ENCODE data around the gene KRT74.

The KRT74 gene

DNA sequence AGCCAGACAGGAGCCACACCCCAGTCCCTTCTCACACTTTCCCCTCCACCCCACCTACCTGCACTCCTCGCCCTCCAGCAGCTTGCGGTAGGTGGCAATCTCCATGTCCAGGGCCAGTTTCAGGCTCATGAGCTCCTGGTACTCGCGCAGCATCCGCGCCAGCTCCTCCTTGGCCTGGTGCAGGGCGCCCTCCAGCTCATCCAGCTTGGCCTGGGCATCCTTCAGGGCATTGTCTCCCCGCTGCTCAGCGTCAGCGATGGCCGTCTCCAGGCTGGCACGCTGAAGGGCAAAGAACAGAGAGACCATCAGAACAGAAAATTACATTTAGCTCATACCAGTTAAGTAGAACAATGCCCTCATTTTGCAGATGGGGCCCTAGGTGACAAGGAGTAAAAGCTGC, 5.5 kb downstream of the KRT74 start:
- DNase-seq: no peak

DNA sequence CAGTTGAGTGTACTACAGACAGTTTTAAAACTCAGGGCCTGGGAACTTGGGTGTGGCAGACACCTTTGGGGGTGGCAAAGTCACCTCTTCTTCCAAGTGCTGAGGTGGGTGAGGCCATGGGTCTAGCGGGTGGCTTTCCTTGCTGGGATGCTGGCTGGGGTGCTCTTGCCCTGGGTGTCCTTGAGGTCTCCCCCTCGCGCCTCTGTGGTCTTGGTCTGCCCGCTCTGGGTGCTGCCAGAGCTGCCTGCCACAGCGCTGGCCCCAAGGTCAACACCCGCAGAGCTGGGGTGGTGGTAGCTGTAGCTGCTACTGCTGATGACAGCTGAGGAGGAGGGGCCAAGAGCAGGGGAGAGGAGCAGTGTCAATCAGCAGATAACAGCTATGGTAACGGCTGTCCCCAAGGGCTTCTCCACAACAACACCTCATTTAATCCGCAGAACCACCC, 6.8 kb downstream of the KRT74 start:
- DNase-seq: no peak

- no peak for DNase-seq
These were observed 9.1 kb downstream of the KRT74 start for GRCh38 chr12:52564582-52564981.

DNA sequence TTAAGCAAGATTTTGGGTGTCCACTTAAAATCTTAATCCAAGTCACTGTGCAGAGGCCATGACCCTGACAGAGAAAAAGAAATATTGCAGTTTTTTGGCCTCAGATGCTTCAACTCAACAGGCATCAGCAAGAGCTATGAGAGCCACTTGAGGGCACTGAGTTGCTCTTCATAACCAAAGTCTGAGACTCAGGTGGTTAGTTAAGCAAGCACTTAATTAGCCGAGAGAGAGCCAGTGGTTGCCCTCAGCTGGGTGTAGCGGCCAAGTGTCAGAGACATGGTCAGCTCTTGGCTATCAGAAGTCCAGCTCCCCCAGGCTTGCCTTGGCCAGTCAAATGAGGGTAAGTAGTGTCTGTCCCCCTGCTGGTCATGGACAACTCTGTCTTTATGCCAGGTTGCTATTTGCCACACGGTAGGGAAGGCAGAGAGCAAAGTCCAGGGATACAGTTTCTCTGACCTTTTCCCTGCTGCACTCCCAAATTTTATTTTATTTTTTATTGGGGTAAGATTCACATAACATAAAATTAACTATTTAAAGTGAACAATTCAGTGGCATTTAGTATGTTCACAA, 11.7 kb downstream of the KRT74 start:
- DNase-seq: no peak

DNA sequence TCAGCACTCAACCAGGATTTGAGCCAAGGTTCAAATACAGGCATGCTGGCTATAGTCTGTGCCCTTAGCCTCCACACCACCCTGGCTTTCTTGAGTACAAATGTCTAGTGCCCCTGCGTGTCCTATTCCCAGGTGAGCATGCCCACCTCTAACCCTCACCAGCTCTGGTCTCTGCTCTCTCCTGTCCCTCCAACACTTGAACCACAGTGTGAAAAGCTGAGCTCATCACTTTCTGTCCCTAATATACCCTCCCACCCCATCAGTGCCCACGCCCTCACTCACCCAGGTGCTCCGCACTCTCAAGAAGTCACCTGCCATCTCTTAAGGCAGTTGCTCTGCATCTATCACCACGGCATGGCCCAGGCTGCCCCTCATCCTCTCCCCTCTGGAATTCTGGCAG, 13.7 kb downstream of the KRT74 start:
- DNase-seq: no peak

DNA sequence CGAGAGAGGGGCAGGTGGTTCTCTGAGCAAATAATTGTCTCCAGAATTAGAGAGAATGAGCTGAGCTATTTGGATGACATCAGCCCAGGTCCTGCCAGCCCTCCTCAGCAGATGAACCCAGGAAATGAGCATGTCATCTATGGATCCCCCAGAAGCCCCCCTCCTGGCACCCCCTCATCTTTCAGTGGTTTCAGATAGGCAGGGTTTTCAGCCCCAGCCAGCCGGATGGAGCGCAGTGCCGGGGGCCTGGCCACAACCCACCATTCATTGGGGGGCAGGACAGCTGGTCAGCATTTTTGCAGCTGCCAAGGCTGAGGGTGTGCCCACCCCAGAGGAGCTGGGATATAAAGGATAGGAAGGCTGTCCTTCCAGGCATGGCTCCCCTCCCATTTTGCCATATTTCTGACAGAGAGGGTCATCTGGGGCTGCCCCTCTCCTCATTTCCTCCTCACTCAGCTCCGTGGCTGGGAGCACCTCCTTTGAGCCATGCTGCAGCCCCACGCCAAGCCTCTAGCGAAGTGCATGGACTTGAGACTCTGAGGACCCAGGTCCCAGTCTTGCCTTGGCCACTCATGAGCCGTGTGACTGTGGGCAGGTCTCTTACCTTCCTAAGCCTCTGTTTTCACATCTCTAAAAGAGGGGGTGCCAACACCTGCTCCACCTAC, 14.7 kb downstream of the KRT74 start:
- no peak for DNase-seq

GRCh38 chr12:52557476-52557875, 16.2 kb downstream of the KRT74 start:
- no peak for DNase-seq

DNA sequence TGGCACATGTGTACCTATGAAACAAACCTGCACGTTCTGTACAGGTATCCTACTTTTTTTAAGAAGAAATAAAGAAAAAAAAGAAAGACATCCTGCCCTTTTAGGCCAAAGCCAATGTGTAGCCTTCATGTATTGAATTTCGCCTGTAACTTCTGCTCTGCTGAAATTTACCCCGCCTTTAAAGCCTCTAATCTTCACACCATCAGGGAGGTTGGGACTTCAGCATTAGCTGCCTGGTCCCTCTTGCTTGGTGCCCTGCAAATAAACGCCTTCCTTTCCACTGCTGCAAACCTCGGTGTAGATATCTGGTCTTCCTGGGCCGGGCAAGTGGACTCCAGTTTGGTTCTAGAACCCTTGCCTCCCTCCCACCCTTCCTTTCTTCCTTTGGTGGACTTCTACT, 18.1 kb downstream of the KRT74 start:
- no peak for DNase-seq

GRCh38 chr12:52552681-52553195, 20.9 kb downstream of the KRT74 start, which contains the start of gene KRT71:
Gene KRT71 (minus strand): TSS chr12:52553145. CDS start chr12:52553077, 68 bp downstream.
- DNase-seq: no peak

GRCh38 chr12:52552055-52552454, 21.6 kb downstream of the KRT74 start:
- DNase-seq: no peak

- no peak for DNase-seq
These were observed 22.3 kb downstream of the KRT74 start for GRCh38 chr12:52551216-52551865.

- no peak for DNase-seq
These were observed 27.5 kb downstream of the KRT74 start for GRCh38 chr12:52546126-52546525.

- no peak for DNase-seq
These were observed 29.4 kb downstream of the KRT74 start for GRCh38 chr12:52543985-52544883.

- DNase-seq: no peak
These were observed 30.8 kb downstream of the KRT74 start for GRCh38 chr12:52542785-52543318.

DNA sequence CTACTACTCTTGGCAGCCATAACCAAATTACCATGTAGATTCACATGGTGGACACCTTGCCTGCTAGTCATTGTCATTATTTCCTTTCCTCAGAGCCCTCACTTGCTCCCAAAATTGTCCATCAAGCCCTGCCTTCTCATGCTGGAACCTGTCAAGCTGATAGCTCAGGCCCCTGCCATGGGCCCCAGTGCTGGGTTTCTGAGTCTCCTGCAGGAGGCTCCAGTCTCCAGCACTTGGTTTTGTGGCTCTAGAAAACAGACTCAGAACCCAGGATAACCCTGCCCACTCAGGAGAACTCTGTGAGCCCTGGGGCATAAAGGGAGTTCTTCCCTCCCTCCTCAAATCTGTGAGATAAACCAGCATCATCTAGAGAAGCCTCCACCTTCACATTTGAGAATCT, 31.5 kb downstream of the KRT74 start:
- DNase-seq: no peak

DNA sequence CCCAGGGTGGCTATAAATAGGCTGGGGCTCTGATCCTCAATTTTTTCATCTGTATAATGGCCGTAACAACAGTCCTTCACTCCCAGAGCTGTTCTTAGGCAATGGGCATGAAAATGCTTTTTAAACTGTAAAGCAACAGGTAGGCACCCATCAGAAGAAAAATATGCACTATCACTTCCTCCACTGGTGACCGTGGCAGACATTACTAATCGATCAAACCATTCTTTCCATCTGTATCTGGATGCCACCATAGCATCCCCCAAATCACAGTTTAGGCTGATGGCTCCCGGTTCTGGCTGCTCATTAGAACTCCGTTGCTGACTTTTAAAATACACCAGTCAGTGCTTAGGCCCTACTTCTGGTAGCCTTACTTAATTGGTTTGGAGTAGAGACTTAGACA, 31.9 kb downstream of the KRT74 start:
- DNase-seq: no peak

- no peak for DNase-seq
These were observed 33.1 kb downstream of the KRT74 start for GRCh38 chr12:52540531-52540930.

DNA sequence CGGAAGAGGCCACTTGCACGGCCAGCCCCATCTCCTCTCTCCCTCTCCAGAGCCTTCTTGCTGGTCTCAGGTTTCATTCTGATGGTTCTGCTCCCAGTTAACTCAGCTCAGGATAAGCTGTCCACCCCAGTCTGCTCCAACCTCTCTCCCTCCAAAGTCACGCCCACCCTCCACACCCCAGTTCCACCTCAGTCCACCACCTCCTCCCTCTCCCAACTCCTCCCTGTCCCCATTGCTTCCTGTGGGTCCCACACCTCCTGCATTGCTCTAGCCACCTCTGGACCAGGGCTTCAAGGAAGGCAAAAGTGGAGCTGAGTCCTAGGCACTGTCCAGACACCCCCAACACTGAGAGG, 33.8 kb downstream of the KRT74 start:
- no peak for DNase-seq

DNA sequence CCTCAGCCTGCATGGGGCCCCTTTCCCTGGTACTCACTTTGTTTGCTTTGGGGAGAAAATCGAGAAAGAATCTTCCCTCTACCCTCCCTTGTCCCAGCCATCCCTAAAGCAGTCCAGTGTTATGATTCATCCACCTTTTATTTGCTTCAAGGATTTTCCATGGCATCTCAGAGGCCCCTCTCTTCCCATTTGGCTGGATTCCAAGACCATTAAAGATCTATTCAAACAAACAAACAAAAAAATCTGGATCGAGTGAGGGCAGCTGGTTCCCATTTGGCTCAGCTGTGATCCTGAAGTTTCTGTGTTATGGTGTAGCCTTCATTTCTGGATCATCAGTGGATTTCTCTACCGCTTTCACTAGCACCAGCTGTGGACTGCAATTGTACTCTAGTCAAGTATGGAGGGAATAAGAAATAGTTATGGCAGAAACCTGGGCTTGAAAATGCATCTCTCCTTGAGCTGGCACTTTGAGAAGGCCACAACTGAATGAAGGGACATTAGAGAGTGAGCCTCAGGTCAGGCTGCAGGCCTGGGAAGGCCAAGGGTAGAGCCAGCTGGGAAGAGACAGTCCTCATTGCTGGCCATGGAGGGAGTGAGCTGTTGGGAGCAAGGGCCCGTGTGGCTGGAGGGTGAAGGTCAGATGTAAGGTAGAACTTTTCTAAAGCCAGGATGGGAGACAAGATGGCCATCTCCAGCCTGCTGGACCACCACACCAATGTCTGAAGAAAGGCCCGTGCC, 34.4 kb downstream of the KRT74 start:
- no peak for DNase-seq

GRCh38 chr12:52537101-52537500, 36.5 kb downstream of the KRT74 start:
- DNase-seq: no peak

- DNase-seq: no peak
These were observed 38.1 kb downstream of the KRT74 start for GRCh38 chr12:52535574-52535973.

GRCh38 chr12:52534482-52534881, 39.2 kb downstream of the KRT74 start:
- DNase-seq: no peak
